Ishikawa (cell line): Measurements from ENCODE around the gene TSPAN5.

ENCODE experiments used
- CEBPB ChIP-seq: IDR thresholded peaks from 2 replicates; pipeline ENCODE4 v1.6.1; 2012
- CREB1 ChIP-seq: IDR thresholded peaks from 2 replicates; pipeline ENCODE4 v1.6.1; 2012; ENCODE audit warnings: low read depth
- EGR1 ChIP-seq: IDR thresholded peaks from 2 replicates; pipeline ENCODE4 v1.6.1; 2012
- EP300 ChIP-seq: IDR thresholded peaks from 2 replicates; pipeline ENCODE4 v1.6.1; 2012; ENCODE audit warnings: borderline replicate concordance
- FOXM1 ChIP-seq: IDR thresholded peaks from 2 replicates; pipeline ENCODE4 v1.6.1; 2012; ENCODE audit warnings: low read depth, borderline replicate concordance
- NFIC ChIP-seq: IDR thresholded peaks from 2 replicates; pipeline ENCODE4 v1.6.1; 2012
- RAD21 ChIP-seq: IDR thresholded peaks from 2 replicates; pipeline ENCODE4 v1.6.1; 2012; ENCODE audit warnings: low read depth
- TAF1 ChIP-seq: IDR thresholded peaks from 2 replicates; pipeline ENCODE4 v1.6.1; 2012; ENCODE audit warnings: low read depth, mild to moderate bottlenecking
- TCF12 ChIP-seq: IDR thresholded peaks from 2 replicates; pipeline ENCODE4 v1.6.1; 2012; ENCODE audit warnings: low read depth
- TEAD4 ChIP-seq: IDR thresholded peaks from 2 replicates; pipeline ENCODE4 v1.6.1; 2012
- YY1 ChIP-seq: IDR thresholded peaks from 2 replicates; pipeline ENCODE4 v1.6.1; 2012; ENCODE audit warnings: low read depth
- ZBTB7A ChIP-seq: IDR thresholded peaks from 2 replicates; pipeline ENCODE4 v1.6.1; 2012; ENCODE audit warnings: low read depth
- TF ChIP-seq, protein P1 (sequence below): IDR thresholded peaks from 2 replicates; pipeline ENCODE4 v1.6.1; 2012
- TF ChIP-seq, protein P2 (sequence below): IDR thresholded peaks from 2 replicates; pipeline ENCODE4 v1.6.1; 2012
- TF ChIP-seq, protein P3 (sequence below): IDR thresholded peaks from 2 replicates; pipeline ENCODE4 v1.6.1; 2012; ENCODE audit warnings: low read depth, mild to moderate bottlenecking

Gene TSPAN5

DNA sequence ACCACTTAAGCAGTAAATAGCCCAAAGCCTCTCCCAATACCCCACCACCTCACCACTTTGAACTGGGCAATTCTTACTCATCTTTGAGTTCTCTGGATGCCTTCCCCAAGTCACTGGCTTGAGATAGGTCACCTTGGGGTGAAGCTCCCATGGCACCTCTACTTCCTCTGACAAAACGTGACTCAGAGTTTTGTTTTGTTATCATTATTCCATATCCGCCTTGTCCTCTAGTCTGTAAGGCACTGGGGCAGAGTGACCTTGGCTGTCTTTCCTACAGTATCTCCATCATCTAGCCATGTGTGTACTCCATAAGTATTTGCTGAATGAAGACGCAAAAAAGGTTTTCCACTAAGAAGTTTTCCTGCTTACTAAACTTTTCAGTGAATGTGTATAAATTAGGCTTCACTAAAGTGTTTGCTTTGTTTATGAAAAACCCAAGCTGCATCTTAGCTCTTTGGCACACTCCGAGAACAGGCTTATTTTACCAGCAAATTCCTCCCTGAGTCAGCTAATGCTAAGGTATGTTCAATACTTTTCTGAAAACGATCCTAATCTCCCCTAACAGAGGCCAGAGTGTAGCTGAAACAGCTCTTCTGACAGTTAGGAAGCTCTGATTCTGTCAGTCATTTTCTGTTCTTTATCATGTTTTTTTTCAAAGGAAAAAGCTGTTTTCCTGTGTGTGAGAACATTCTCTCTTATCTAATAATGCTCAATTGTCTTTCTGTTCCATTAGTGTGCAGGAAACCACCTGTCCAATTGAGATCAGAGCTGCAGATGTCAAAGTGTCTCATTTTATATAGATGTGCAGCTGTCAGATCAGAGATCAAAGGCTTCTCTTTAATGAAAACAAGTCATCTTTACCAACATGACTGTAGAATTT, 30.2 kb upstream of the TSPAN5 start:
- no peak for TF ChIP-seq EP300
- no peak for TF ChIP-seq TAF1
- TF ChIP-seq, protein P1, sequence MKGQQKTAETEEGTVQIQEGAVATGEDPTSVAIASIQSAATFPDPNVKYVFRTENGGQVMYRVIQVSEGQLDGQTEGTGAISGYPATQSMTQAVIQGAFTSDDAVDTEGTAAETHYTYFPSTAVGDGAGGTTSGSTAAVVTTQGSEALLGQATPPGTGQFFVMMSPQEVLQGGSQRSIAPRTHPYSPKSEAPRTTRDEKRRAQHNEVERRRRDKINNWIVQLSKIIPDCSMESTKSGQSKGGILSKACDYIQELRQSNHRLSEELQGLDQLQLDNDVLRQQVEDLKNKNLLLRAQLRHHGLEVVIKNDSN = no peak
- no peak for TF ChIP-seq CREB1
- TF ChIP-seq NFIC = no peak
- no peak for TF ChIP-seq TCF12
- TF ChIP-seq, protein P2, sequence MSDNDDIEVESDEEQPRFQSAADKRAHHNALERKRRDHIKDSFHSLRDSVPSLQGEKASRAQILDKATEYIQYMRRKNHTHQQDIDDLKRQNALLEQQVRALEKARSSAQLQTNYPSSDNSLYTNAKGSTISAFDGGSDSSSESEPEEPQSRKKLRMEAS = no peak
- no peak for TF ChIP-seq YY1
- TF ChIP-seq, protein P3, sequence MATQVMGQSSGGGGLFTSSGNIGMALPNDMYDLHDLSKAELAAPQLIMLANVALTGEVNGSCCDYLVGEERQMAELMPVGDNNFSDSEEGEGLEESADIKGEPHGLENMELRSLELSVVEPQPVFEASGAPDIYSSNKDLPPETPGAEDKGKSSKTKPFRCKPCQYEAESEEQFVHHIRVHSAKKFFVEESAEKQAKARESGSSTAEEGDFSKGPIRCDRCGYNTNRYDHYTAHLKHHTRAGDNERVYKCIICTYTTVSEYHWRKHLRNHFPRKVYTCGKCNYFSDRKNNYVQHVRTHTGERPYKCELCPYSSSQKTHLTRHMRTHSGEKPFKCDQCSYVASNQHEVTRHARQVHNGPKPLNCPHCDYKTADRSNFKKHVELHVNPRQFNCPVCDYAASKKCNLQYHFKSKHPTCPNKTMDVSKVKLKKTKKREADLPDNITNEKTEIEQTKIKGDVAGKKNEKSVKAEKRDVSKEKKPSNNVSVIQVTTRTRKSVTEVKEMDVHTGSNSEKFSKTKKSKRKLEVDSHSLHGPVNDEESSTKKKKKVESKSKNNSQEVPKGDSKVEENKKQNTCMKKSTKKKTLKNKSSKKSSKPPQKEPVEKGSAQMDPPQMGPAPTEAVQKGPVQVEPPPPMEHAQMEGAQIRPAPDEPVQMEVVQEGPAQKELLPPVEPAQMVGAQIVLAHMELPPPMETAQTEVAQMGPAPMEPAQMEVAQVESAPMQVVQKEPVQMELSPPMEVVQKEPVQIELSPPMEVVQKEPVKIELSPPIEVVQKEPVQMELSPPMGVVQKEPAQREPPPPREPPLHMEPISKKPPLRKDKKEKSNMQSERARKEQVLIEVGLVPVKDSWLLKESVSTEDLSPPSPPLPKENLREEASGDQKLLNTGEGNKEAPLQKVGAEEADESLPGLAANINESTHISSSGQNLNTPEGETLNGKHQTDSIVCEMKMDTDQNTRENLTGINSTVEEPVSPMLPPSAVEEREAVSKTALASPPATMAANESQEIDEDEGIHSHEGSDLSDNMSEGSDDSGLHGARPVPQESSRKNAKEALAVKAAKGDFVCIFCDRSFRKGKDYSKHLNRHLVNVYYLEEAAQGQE = no peak

DNA sequence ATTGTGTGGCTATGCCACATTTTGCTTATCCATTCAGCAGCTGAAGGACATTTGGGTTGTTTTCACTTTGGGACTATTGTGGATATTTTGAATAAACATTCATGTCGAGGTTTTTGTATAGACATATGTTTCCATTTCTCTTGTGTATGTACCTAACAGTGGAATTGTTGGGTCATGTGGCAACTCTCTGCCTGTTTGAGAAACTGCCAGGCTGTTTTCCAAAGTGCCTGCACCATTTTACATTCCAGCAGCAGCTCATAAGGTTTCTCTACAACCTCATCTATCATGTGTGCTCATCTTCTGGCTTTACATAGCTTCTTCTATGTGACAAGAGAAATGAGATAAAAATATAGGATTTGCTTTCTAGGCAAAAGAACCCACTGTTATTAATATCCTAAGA, 29.5 kb upstream of the TSPAN5 start:
- no peak for TF ChIP-seq YY1
- no peak for TF ChIP-seq TCF12
- TF ChIP-seq TEAD4 = no peak
- no peak for TF ChIP-seq CREB1
- TF ChIP-seq, protein P1 = no peak
- no peak for TF ChIP-seq FOXM1
- TF ChIP-seq, protein P2 = no peak
- TF ChIP-seq EP300 = no peak
- TF ChIP-seq, protein P3 = no peak
- no peak for TF ChIP-seq CEBPB
- no peak for TF ChIP-seq ZBTB7A
- no peak for TF ChIP-seq RAD21
- no peak for TF ChIP-seq EGR1
- no peak for TF ChIP-seq TAF1
- TF ChIP-seq NFIC = no peak

DNA sequence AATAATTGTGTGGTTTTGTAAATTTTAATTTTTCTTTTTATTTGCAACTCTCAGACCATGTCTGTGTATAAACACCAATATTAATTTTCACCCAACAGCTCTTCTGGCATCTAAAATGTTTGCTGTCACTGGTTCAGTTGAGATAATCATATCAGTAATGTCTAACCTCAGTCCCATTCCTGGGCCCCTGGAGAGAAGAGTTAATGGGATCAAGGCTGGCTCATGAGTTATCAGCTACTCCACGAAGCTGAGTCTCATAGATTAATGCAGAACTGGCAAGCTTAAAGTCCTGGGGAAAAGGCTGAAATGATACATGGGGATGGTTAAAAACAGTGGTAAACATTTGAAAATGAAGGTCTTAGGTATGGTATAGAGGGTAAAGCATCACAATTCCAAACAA, 28.4 kb upstream of the TSPAN5 start:
- TF ChIP-seq NFIC = no peak
- TF ChIP-seq YY1 = no peak
- no peak for TF ChIP-seq FOXM1
- TF ChIP-seq ZBTB7A = no peak
- TF ChIP-seq EP300 = no peak
- TF ChIP-seq CEBPB = no peak
- TF ChIP-seq, protein P3 = no peak
- TF ChIP-seq EGR1 = no peak
- TF ChIP-seq, protein P1 = no peak
- TF ChIP-seq, protein P2 = no peak
- no peak for TF ChIP-seq TEAD4
- no peak for TF ChIP-seq CREB1
- no peak for TF ChIP-seq RAD21
- no peak for TF ChIP-seq TCF12
- no peak for TF ChIP-seq TAF1
